ENCODE measurements around the gene SLC37A3. TPM values are rescaled to one million over a fixed set of nuclear protein-coding genes. Genes with fewer than 3 reads are reported as not detected.

Gene SLC37A3
- total RNA-seq, 1 donor from 2014 or later: 76.7 TPM

DNA sequence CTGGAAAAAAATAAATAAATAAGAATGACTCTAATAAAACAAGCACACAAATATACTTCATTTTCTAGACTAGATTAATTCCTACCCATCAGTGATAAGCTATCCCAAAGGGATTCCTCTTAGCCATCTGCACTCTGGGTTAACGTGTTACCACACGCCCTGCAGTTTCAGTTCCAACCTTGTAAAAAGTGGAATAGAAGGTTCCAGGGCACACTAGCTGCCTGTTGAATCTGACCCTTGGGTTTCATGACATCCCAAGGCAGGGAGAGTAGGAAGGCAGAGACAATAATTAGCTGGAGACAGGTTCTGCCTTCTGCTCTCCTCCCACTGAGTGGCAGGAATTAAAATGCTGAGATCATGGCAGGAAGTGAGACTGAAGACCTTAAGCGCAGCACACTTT, 33.5 kb downstream of the SLC37A3 start:
- Mint-ChIP-seq H3K4me1 (ENCODE audit: unreplicated experiment) (no peaks in the 10 kb centered on the region), H3K4me3 (ENCODE audit: unreplicated experiment) (no peak overlapping the region), H3K27ac (ENCODE audit: unreplicated experiment) (no peak overlapping the region), H3K27me3 (ENCODE audit: unreplicated experiment) (peaks cover 3% of the 10 kb centered on the region), H3K36me3 (ENCODE audit: low read depth, unreplicated experiment) (peaks cover 29% of the 10 kb centered on the region), H3K9me3 (ENCODE audit: unreplicated experiment) (no peaks in the 10 kb centered on the region)
- TF ChIP-seq, protein P1, sequence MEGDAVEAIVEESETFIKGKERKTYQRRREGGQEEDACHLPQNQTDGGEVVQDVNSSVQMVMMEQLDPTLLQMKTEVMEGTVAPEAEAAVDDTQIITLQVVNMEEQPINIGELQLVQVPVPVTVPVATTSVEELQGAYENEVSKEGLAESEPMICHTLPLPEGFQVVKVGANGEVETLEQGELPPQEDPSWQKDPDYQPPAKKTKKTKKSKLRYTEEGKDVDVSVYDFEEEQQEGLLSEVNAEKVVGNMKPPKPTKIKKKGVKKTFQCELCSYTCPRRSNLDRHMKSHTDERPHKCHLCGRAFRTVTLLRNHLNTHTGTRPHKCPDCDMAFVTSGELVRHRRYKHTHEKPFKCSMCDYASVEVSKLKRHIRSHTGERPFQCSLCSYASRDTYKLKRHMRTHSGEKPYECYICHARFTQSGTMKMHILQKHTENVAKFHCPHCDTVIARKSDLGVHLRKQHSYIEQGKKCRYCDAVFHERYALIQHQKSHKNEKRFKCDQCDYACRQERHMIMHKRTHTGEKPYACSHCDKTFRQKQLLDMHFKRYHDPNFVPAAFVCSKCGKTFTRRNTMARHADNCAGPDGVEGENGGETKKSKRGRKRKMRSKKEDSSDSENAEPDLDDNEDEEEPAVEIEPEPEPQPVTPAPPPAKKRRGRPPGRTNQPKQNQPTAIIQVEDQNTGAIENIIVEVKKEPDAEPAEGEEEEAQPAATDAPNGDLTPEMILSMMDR (IDR thresholded peaks at IDR 0.05; ENCODE audit: unreplicated experiment): no peak
- no peak for DNase-seq (ENCODE audit: low spot score)

DNA sequence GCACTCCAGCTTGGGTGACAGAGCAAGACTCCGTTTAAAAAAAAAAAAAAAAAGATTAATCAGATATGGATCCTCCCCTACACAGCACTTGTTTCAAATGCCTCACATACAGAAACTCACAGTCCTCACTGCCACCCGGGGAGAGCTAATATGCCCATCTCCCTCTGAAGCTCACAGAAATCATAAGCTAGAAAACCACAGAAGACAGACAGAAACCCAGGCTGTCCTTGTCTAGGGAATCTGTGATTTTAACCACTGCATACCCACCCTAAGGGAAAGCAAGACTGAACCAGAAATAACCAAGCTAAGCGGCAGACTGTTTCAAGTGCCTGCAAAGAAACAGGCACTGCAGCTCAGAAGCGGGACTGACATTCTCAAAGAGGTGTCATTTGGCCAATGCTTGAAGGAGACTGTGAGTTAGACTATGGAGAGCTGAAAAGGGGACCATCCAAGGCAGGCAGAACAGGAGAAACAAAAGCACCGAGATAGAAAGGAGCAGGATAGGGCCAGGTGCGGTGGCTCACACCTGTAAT, 37.6 kb downstream of the SLC37A3 start:
- Mint-ChIP-seq H3K27ac (ENCODE audit: unreplicated experiment) (peak overlapping the region; percentile 33), H3K4me3 (ENCODE audit: unreplicated experiment) (peak overlapping the region; percentile 74), H3K9me3 (ENCODE audit: unreplicated experiment) (no peaks in the 10 kb centered on the region), H3K4me1 (ENCODE audit: unreplicated experiment) (no peaks in the 10 kb centered on the region), H3K27me3 (ENCODE audit: unreplicated experiment) (no peaks in the 10 kb centered on the region), H3K36me3 (ENCODE audit: low read depth, unreplicated experiment) (peaks cover 28% of the 10 kb centered on the region)
- TF ChIP-seq, protein P1 (IDR thresholded peaks at IDR 0.05; ENCODE audit: unreplicated experiment): no peak
- DNase-seq (ENCODE audit: low spot score): no peak

DNA sequence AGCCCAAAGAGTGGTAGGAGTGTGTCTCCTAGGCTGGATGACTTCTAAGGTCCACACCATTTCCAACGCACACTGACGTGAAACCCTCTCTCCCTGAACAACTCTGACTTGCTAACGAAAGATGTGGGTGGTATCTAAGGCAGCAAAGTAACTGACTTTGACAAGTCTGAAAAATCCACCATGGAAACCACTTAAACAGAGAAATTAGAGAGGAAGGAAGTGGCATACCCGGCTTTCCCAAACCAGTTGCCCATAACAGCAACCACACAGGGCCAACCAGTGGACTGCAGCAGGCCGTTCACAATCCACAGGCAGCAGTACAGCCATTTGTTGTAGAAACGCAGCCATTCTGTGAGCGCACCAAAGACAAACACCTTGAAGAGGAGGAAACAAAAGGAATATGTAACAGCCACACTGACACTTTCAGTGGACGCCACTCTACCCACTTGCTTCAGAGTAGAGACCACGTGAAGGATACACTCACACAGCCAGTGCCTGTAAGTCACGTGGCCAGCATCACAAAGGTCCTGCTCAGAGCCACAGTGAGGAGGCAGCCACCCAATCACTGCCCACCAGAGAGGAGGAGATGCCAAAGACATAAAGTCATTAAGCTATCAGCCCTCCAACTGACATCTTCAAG, 39.8 kb downstream of the SLC37A3 start:
- Mint-ChIP-seq H3K36me3 (ENCODE audit: low read depth, unreplicated experiment) (peaks cover 30% of the 10 kb centered on the region), H3K27ac (ENCODE audit: unreplicated experiment) (no peak overlapping the region), H3K4me3 (ENCODE audit: unreplicated experiment) (no peak overlapping the region), H3K27me3 (ENCODE audit: unreplicated experiment) (no peaks in the 10 kb centered on the region), H3K4me1 (ENCODE audit: unreplicated experiment) (no peaks in the 10 kb centered on the region), H3K9me3 (ENCODE audit: unreplicated experiment) (no peaks in the 10 kb centered on the region)
- TF ChIP-seq, protein P1 (IDR thresholded peaks at IDR 0.05; ENCODE audit: unreplicated experiment): no peak
- DNase-seq (ENCODE audit: low spot score): no peak

DNA sequence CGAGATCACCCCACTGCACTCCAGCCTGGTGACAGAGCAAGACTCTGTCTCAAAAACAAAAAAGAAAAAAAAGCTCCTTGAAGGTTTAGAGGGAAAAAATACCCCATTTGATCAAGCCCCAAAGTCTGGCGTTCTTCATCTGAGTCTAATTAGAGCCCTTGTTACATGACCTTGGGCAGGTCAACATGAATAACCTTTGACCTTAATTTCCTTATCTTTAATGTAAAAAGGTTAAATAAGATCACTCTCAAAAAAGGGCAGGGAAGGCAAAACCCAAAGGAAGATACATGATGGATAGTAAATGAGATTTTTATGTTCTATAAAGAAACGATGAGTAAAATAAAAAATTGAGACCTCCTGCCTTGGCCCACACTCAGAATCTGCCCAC, 40.3 kb downstream of the SLC37A3 start:
- Mint-ChIP-seq H3K9me3 (ENCODE audit: unreplicated experiment) (no peaks in the 10 kb centered on the region), H3K36me3 (ENCODE audit: low read depth, unreplicated experiment) (peaks cover 33% of the 10 kb centered on the region), H3K27me3 (ENCODE audit: unreplicated experiment) (no peaks in the 10 kb centered on the region), H3K4me3 (ENCODE audit: unreplicated experiment) (no peak overlapping the region), H3K4me1 (ENCODE audit: unreplicated experiment) (no peaks in the 10 kb centered on the region), H3K27ac (ENCODE audit: unreplicated experiment) (no peak overlapping the region)
- TF ChIP-seq, protein P1 (IDR thresholded peaks at IDR 0.05; ENCODE audit: unreplicated experiment): no peak
- no peak for DNase-seq (ENCODE audit: low spot score)

DNA sequence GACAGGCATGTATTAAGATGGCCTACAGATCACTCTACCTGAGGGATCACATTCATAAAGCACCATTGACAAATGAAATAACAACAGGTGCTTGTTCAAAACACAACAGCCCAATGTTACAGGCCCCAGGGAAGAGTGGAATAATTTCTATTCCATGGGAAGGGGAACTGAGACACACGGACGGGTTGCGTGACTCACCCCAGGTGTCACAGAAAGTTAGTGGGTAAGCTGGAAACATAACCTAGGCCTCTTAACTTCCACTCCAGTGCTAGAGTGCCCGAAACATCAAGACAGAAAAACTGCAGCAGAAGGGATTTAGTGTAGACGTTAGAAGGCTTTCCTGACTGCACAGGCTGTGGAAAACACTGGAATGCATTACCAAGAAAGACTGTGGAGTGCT, 48.3 kb downstream of the SLC37A3 start:
- peaks cover 39% of the 10 kb centered on the region for H3K36me3 Mint-ChIP-seq (ENCODE audit: low read depth, unreplicated experiment)
- H3K4me1 Mint-ChIP-seq (ENCODE audit: unreplicated experiment): peaks cover 30% of the 10 kb centered on the region

More for the DNA sequence above, 48.3 kb downstream of the SLC37A3 start:
- DNase-seq (ENCODE audit: low spot score): no peak
- TF ChIP-seq, protein P1 (IDR thresholded peaks at IDR 0.05; ENCODE audit: unreplicated experiment): no peak
- Mint-ChIP-seq H3K27ac (ENCODE audit: unreplicated experiment) (peak overlapping the region; percentile 96), H3K27me3 (ENCODE audit: unreplicated experiment) (no peaks in the 10 kb centered on the region), H3K9me3 (ENCODE audit: unreplicated experiment) (no peaks in the 10 kb centered on the region), H3K4me3 (ENCODE audit: unreplicated experiment) (no peak overlapping the region)

Data from endothelial cell (in vitro differentiated cells).